HG03575 (cell line): ENCODE results near the gene ACER2.

Experiments
- ATAC-seq: cut with Tn5 transposase; IDR thresholded peaks from one replicate; pipeline ENCODE4 v1.9.1; 2021; ENCODE audit not compliant: unreplicated experiment, insufficient number of reproducible peaks, low FRiP score; ENCODE audit errors: extremely low read depth

The ACER2 gene

DNA sequence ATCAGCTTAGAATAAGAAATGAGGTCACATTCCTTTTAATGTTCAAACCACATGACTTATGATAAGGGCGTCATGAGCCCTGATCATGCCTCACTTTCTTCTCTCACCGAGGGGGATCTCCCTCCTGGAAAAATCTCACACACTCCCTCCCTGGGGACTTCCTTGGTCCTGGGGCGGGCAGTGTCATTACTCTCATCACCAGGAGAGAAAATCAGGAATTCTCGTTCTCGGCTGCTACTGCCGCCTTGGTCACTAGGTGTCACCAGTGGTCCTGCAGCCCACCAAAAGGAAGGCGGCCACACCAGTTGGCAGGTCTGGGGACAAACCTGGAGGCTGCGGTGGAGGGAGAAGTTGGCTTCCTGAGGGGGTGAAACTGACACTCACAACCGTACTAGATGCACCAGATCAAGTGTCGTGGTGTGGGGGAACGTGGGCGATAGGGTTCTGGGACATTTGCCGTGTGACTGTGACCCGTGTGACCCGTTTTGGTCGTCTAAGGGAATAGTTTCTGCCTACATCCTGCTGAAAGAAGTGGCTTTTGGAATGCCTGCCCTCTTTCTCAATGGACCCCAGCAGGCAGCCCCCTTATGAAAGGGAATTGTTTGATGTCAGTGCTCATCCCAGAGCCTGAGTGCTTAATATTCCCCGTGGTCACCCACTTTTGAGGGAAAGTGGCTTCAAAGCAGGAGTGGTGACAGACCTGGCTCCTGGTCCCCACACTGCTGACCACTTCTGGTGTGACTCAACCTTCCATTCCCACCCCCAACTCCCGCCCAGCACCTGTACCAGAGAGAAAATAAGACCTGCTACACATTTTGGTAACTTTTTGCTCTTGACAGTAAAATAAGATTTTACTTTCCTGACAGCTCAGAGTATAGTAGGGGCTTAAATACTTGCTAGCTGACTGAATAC lies 63.2 kb downstream of the ACER2 start:
- ATAC-seq, result no peak

DNA sequence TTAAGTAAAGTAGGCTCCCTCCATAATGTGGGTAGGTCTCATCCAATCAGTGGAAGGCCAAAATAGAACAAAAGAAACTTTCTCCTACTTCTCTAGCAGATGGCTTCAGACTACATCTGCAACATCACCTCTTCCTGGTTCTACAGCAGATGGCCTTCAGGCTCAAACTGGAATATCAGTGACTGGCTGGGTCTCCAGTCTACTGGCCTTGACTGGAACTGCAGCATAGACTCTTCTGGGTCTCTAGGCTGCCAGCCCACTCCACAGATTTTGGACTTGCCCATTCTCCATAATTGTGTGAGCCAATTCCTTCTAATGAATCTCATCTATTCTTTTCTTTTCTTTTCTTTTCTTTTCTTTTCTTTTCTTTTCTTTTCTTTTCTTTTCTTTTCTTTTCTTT lies 64.8 kb downstream of the ACER2 start:
- no peak for ATAC-seq

DNA sequence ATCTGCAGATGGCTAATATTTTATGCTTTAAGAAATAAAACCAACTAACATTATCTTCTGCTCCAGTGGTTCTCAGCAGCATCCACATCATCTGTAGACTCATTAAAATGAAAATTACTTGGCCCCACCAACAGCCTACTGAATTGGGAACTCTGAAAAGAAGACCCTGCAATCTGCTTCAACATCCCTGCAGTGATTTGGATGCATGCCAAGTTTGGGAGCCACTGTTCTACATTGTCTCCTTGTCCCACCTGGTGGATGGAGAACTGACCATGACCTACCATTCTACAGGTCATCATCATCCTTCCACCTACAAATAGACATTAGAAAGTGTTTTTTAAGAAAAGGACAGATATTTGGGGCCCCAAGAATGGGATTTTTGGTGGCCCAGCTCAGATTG lies 71.1 kb downstream of the ACER2 start:
- no peak for ATAC-seq

DNA sequence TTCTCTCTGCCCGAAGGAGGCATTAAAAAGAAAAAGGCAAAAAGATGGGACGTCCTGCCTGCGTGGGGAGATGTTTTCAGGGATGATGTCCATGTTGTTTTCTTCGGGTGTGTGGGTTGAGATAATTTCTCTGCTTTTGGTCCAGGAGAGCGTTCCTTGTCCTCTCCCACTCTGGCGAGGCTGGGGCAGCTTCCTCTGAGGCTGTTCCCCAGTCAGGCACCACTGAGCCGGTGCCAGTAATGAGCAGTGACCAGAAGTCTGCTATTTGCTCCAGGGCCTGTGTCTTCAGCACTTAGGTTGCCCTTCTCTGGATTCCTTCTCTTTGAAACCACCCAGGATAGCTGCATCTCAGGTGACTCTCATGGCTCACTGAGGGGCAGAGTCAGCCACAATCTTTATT lies 71.5 kb downstream of the ACER2 start:
- ATAC-seq, result no peak

DNA sequence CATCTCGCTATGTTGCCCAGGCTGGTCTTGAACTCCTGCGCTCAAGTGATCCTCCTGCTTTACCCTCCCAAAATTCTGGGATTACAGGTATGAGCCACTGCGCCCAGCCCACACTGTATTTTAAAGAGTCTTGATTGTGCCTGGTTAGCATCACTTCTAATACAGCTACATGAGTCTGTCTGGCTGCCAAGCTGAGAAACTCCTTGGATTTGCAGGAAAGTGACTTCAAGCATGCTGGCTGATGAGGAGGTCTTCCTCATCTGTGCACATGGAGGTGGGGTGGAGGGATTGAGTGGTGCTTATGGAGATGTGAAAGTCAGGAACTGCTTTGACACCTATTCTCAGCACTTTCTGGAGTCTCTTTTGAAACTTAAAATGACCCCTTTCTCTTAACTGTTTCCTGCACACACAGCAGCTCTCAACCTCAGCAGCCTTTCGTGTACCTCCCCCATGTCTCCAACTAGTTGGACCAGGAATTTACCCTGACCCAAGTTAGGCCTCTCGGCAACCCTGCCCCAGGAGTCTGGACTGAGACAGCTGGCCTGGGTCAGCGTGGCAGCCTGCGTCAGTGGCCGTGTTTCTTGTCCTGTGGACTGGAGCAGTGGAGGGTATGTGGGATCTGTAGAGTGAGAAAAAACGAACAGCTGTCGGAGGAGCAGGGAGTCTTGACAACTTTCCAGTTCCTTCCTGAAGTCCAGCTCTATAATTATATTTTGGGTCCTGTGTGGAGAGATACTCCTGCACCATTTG lies 72.5 kb downstream of the ACER2 start:
- ATAC-seq, result no peak

DNA sequence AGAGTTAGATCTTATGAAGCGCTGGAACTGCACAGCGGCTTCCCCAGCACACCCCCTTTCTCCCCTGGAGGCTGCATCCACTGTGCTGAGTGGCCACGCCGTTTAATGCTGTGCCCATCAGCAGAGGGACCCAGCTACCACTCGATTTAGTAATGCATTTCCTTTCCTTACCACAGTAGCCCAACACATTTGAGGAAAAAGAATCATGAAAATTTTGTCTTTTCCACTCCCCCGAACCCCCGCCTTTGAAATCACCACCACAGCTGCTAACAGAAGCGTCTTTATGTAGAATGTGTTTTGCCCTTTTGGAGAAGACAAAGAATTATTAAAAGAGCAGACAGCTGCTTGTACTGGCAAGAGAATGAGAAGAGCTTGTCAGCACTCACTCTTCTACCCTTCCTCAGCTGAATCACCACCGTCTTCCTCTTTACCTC lies 73.2 kb downstream of the ACER2 start:
- no peak for ATAC-seq

DNA sequence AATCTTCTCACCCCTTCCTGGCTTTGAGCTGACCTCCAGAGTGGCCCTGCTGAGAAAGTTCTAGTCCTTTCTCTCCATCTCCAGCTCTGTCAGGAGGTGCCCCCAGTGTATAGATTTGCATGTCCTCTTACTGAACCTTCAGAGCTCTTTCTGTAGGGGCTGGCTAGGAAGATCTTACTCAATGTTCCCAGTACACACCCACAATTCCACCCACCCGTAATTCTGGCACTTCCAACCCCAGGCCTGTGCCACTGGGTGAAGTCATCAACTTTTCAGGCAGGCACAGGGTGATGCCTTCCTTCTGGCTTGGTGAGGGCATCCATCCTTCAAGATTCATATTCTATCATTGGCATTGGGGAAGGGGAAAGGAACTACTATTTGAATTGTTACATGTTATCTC lies 75.9 kb downstream of the ACER2 start:
- ATAC-seq, result no peak

DNA sequence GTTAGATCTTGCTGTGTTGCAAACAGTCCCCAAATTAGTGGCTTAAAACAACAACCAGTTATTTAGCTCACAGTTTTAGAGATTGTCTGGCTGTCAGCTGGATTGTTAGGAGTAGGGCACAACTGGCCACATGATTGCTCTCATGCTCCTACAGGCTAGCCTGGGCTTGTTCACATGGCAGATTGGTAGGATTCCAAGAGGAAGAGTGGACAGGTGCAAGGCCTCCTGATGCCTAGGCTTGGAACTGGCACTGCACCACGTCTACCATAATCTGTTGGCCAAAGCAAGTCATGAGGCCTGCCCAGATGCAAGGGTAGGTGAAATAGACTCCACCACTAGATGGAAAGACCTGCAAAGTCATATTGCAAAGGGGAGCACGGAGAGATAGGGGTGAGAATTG lies 76.4 kb downstream of the ACER2 start:
- no peak for ATAC-seq

DNA sequence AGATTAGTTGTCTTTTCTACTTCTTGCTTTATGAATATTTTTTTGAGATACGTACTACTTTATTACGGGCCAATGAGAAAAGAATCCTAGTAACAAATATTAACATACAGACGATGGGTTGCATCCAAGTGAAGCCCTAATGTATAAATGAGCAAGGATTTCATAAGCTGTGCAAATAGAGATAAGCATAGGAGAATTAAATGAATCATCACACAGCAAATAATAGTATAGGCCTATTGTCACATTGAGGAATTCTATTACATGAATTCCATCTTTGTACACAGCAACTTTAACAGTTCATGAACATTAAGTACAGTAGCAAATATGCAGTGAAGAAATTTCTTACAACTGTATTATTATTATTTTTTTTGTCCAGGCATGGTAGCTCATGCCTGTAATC lies 78.0 kb downstream of the ACER2 start:
- ATAC-seq, result no peak

DNA sequence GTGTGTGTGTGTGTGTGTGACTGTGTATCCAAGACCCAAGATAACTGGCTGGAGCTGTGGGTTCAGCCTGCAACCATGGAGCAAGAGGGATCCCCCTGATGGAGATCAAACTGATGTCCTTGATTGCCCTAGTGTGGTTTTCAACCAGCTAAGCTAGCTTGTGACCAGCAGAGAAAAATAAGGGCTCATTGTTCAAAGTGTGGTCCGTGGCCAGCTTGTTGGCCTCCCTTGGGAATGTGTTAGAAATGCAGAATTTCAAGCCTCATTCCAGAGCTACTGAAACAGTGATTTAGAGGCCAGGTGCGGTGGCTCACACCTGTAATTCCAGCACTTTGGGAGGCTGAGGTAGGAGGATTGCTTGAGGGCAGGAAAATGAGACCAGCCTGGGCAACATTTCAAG lies 79.9 kb downstream of the ACER2 start:
- no peak for ATAC-seq

DNA sequence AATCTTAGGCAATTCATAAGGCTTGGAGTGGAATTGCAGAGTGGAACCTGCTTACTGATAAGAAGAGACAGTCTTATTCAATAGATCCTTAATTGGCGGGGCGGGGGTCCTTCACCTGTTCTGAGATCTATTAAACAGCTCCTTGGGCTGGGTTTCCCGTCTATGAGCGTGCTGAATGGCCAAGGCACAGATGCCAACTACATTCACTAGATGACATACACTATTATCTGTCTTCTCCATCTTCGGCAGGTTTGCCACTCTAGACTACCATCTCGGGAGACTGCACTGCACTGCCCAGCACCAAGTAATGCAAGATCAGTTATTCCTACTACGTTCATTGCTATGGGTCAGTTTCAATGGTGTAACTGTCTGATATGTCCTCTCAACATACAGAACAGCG lies 81.5 kb downstream of the ACER2 start:
- no peak for ATAC-seq

DNA sequence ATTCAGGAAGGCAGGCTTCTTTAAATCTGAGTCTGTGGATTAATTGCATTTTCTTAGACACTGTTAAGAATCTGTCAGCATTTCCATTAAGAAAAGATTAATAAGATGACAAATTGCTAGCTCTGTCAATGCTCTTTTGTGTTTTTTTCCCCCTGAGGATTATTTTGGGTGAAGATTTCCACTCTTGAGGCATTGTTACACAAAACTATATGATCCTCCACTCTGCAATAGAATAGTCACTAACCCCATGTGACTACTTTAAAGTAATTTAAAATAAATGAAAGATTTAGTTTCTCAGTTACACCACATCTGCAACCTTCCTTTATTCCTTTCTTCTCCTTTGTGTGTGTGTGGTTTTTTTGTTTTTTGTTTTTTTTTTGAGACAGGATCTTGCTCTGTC lies 82.0 kb downstream of the ACER2 start:
- no peak for ATAC-seq

DNA sequence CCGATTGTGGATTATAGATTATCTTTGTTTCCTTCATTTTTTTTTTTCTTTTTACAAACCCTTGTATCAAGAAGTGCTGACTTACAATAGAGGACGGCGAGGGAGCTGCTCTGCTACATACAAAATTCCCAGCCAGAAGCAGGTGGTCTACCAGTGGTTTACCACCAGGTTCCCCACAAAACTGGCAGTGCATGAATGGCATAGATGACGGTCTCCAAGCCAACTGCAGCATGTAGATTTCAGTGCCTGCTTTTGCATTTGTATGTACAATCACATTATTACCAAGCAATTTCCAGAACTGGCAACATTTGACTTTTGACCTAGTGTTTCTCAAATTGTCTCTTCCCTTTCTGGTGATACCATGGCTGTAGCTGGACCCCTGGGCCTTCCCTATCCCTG lies 84.0 kb downstream of the ACER2 start:
- no peak for ATAC-seq

DNA sequence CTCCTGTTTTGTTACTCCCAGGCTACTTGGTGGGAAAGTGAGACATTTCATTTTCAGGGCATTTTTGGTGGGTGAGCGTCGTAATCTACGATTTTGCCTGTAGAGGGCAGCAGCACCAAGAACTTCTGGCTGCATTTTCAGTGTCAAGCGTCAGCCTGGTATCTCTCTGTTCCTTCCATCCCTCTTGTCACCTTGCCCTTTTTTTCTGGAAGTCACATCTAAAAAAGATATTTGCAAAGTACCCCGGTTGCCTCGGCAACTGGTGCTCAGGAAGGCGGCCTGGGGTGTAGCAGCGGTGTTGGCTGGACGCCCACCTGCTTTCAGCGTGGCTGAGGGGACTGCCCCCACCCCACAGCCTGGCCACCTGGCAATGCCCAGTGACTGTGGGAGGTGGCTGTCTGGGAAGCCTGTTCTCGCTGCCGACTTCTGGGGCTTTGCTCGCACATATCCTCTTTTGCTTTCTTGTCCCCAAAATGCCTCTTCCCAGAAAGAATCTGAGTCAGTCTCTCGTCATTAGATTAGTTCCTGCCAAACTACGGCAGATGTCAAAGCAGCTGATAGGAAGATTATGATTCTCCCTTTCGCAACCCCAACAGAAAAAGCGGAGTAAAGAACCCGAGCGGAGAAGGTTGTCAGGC lies 84.5 kb downstream of the ACER2 start:
- no peak for ATAC-seq

DNA sequence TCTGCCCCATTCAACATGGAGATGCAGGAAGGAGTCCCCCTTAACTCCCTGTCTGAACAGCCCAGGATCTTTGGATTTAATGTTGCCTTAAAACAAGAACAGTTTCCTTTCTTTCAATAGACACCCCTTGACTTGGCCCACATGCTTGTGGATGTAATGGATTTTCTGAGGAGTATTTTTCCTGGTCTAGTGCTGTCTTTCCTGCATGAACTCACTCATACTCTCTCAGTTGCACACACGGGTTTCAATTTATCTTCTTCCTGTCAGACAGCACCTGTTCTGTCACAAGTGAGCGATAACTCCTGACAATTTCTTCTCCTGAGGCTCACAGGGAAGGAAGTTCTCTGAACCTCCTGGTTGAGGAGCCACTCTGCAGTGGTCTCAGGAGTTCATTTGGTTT lies 85.1 kb downstream of the ACER2 start:
- ATAC-seq, result no peak

DNA sequence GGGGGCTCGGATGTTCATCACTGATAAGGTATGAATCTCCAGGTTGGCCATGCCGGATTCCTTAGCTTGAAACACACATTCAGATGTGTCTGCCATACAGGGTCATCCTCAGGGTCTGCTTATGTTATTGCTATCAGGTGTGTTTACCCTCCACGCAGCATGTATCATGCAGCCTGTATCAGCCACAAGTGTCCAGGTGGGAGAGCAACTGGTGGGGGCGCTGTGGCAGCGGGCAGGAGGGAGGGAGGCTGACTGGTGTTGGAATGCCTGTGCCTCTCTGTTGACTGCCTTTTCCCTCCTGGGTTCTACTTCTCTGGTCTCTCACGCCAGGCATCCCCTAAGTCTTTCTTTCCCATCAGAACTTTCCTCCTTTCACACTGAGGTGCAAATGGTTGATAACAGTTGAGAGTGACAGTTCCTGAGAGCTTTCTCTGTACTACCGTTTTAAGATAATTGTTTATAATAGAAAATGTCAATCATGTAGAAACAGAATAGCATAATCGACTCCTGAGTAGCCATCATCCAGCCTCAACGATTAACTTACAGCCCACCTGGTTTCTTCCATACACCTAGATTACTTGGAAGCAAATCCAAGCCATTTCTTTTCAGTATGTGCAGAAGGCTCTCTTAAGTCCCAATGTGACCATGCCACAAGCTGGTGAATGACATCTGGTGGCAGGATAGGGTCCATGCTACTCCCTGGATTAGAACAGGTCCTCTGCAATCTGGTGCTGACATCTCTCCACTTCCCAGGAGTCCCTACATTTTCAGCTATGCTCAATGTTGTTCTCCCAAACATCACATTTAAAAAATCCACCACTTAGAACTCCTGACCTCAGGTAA lies 86.6 kb downstream of the ACER2 start:
- no peak for ATAC-seq

DNA sequence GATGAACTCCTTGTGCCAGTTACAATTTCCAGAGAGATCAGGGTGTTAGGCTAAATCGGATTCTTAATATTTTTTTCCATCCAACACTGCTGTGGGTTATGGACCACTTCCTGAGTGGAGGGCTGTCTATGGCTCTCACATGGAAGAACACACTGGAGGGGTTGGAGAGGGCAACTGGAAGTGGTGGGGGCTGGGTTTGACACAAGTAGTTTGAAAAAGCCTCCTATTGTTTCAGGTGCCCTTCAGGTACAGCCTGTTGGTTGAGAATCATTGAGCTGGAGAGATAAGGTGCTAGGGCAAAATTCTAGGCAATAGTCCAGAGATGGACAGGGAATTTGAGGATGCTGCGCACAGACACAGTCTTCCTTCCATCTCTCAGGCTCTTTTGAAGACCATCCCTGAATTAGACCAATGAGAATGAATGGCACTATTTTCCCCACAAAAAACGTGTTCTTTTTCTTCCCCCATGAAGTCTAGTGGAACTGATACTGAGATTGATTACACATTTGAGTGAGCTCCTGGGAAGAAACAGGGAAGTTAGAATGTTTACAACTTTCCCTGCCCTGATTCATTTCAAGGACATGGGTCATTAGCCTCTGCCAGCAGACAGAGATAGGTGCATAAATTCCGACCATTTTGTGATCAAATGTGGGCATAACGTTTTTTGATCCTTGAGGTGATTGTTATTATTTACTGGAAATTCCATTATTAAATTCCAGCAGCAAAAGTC lies 87.7 kb downstream of the ACER2 start:
- no peak for ATAC-seq

DNA sequence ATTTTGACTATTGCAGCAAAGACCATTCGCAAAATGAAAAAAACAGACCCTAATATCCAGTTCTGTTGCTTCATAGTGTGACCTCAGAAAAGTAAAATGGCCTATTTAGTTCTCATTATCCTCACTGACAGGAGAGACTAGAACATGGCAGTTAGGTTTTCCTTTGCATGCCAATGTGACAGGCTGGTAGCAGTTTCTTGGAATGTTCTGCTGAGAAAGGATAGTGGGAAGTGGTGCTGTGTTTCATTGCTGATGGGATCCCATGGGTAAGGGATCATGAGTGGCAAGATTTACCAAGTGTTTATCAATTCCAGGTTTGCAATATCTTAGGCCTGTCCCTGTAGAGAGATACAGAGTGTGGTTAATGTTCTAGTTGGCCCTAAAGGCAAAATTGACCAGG lies 88.5 kb downstream of the ACER2 start:
- ATAC-seq, result no peak
